WTC11 (cell line): ENCODE data around the gene DAZAP2. TPM values are rescaled to one million over a fixed set of nuclear protein-coding genes. Genes with fewer than 3 reads are reported as not detected.
"Not testable (repeated sequence)": the region's sequence is repeated elsewhere in the genome, so short reads cannot be mapped to it uniquely, and the experiment has no call there.

Experiments used
- ATAC-seq: fragments of 200-7000 bp; cut with Tn5 transposase; 2 replicates; pipeline ENCODE4 v1.10.0; 2021; ENCODE audit warnings: mild to moderate bottlenecking, moderate library complexity
- CTCF ChIA-PET: fragments of 300-600 bp; sonication (Branson Sonifier 250); formaldehyde crosslinking; loops from one replicate; lab custom pipeline; 2021; ENCODE audit warnings: antibody characterized with exemption; lab: Charles Lee
- POLR2A ChIA-PET: fragments of 350-600 bp; sonication (Branson Sonifier 250); formaldehyde crosslinking; loops from one replicate; lab custom pipeline; 2021; ENCODE audit warnings: antibody characterized with exemption; lab: Charles Lee
- DNase-seq: peaks from one replicate; pipeline ENCODE4 v3.0.0; 2021; ENCODE audit warnings: low spot score
- H3K27ac Mint-ChIP-seq: 2 replicates; pipeline ENCODE4 v1.8.0; 2021; ENCODE audit warnings: mixed read lengths
- H3K27me3 Mint-ChIP-seq: 2 replicates; pipeline ENCODE4 v1.8.0; 2021; ENCODE audit warnings: low read depth, mild to moderate bottlenecking, moderate library complexity, mixed read lengths
- H3K36me3 Mint-ChIP-seq: 2 replicates; pipeline ENCODE4 v1.8.0; 2021; ENCODE audit warnings: mixed read lengths
- H3K4me1 Mint-ChIP-seq: 2 replicates; pipeline ENCODE4 v1.8.0; 2022; ENCODE audit warnings: mixed read lengths
- H3K4me3 Mint-ChIP-seq: 2 replicates; pipeline ENCODE4 v1.8.0; 2021; ENCODE audit warnings: mild to moderate bottlenecking, moderate library complexity, mixed read lengths
- H3K9me3 Mint-ChIP-seq: 2 replicates; pipeline ENCODE4 v1.8.0; 2021; ENCODE audit warnings: mixed read lengths
- AFF4 ChIP-seq: sonication (generic); formaldehyde crosslinking; IDR thresholded peaks from 2 replicates; pipeline ENCODE4 v1.8.1; 2023; ENCODE audit warnings: mild to moderate bottlenecking, missing genetic modification reagents, borderline replicate concordance
- CTCF ChIP-seq: fragments of 200-600 bp; IDR thresholded peaks from 2 replicates; pipeline ENCODE4 v1.8.0; 2022; ENCODE audit warnings: antibody characterized with exemption
- E2F1 ChIP-seq: sonication (generic); formaldehyde crosslinking; IDR thresholded peaks from 2 replicates; pipeline ENCODE4 v1.8.0; 2022; ENCODE audit warnings: mild to moderate bottlenecking, missing genetic modification reagents
- E2F5 ChIP-seq: sonication (generic); formaldehyde crosslinking; IDR thresholded peaks from 2 replicates; pipeline ENCODE4 v1.8.1; 2022; ENCODE audit warnings: mild to moderate bottlenecking, moderate library complexity, missing genetic modification reagents
- EMX1 ChIP-seq: fragments of 250-450 bp; sonication (Bioruptor Pico); IDR thresholded peaks from 2 replicates; pipeline ENCODE4 v1.8.0; 2021; ENCODE audit warnings: mild to moderate bottlenecking
- ESRRA ChIP-seq: sonication (generic); formaldehyde crosslinking; IDR thresholded peaks from 2 replicates; pipeline ENCODE4 v1.8.1; 2022; ENCODE audit warnings: mild to moderate bottlenecking, missing genetic modification reagents, borderline replicate concordance
- GTF2I ChIP-seq: fragments of 250-450 bp; sonication (Bioruptor Pico); conservative IDR thresholded peaks from 2 replicates; pipeline ENCODE4 v1.4.0; 2021; ENCODE audit warnings: mild to moderate bottlenecking
- MXD4 ChIP-seq: fragments of 250-450 bp; sonication (Bioruptor Pico); IDR thresholded peaks from 2 replicates; pipeline ENCODE4 v1.8.0; 2021; ENCODE audit warnings: mild to moderate bottlenecking, moderate library complexity, borderline replicate concordance
- NR1H2 ChIP-seq: sonication (generic); formaldehyde crosslinking; IDR thresholded peaks from 2 replicates; pipeline ENCODE4 v1.9.0; 2021; ENCODE audit warnings: mild to moderate bottlenecking, moderate library complexity, missing genetic modification reagents
- PRDM15 ChIP-seq: sonication (generic); formaldehyde crosslinking; IDR thresholded peaks from 2 replicates; pipeline ENCODE4 v1.8.0; 2022; ENCODE audit warnings: missing genetic modification reagents
- RELA ChIP-seq: sonication (generic); formaldehyde crosslinking; IDR thresholded peaks from 2 replicates; pipeline ENCODE4 v1.8.1; 2022; ENCODE audit warnings: missing genetic modification reagents, mild to moderate bottlenecking, borderline replicate concordance
- ZNF121 ChIP-seq: sonication (generic); formaldehyde crosslinking; IDR thresholded peaks from 2 replicates; pipeline ENCODE4 v1.8.0; 2023; ENCODE audit warnings: missing genetic modification reagents
- ZNF232 ChIP-seq: sonication (generic); formaldehyde crosslinking; IDR thresholded peaks from 2 replicates; pipeline ENCODE4 v1.8.0; 2022; ENCODE audit warnings: mild to moderate bottlenecking, missing genetic modification reagents
- ZNF416 ChIP-seq: fragments of 250-450 bp; sonication (Bioruptor Pico); IDR thresholded peaks from 2 replicates; pipeline ENCODE4 v1.9.0; 2021; ENCODE audit warnings: mild to moderate bottlenecking, inconsistent platforms
- total RNA-seq: library from RNA; stranded (reverse); gene quantifications from 3 replicates; pipeline ENCODE4 v1.2.3, GENCODE V29; 2021

The DAZAP2 gene
- total RNA-seq, 1 experiment from 2014 or later: 35.8 TPM

- H3K27ac Mint-ChIP-seq, H3K4me3 Mint-ChIP-seq, H3K9me3 Mint-ChIP-seq, H3K36me3 Mint-ChIP-seq, DNase-seq, ATAC-seq, POLR2A ChIA-PET: not testable (repeated sequence)
- H3K4me1 Mint-ChIP-seq: peaks cover 14% of the 10 kb centered on the region
- CTCF ChIA-PET: interaction anchor here (0.7 kb wide), 1 partner anchor 74 kb away, joined by 3 read pairs; no protein-coding TSS in a partner anchor
- H3K27me3 Mint-ChIP-seq: peaks cover 17% of the 10 kb centered on the region
These were observed 34.2 kb downstream of the DAZAP2 start for GRCh38 chr12:51272810-51273209.

GRCh38 chr12:51275088-51275487, 36.5 kb downstream of the DAZAP2 start:
- H3K4me3 Mint-ChIP-seq: no peak overlapping the region
- 0 out of 2 replicates have a peak, but pooled peaks have one; percentile 23 for ATAC-seq
- H3K27ac Mint-ChIP-seq: no peak overlapping the region
- no peaks in the 10 kb centered on the region for H3K36me3 Mint-ChIP-seq
- H3K4me1 Mint-ChIP-seq: peaks cover 7% of the 10 kb centered on the region
- H3K27me3 Mint-ChIP-seq: peaks cover 12% of the 10 kb centered on the region
- CTCF ChIA-PET: interaction anchor here (0.7 to 3.6 kb wide), 2 partner anchors 66 to 75 kb away, joined by 4 to 14 read pairs; no protein-coding TSS in a partner anchor
- DNase-seq: no peak
- POLR2A ChIA-PET: interaction anchor here (0.7 kb wide), 1 partner anchor 44 kb away, joined by 4 read pairs; no protein-coding TSS in a partner anchor
- H3K9me3 Mint-ChIP-seq: no peaks in the 10 kb centered on the region
- TF ChIP-seq ZNF121 (CRISPR knock-in tag) (no peak), MXD4 (no peak), E2F5 (CRISPR knock-in tag) (no peak), CTCF (no peak), ZNF416 (CRISPR knock-in tag) (no peak), GTF2I (CRISPR knock-in tag) (no peak), ZNF232 (CRISPR knock-in tag) (no peak), ESRRA (CRISPR knock-in tag) (no peak)

- CTCF ChIA-PET: interaction anchor here (0.9 kb wide), 1 partner anchor 60 kb away, joined by 3 read pairs; no protein-coding TSS in a partner anchor
- Mint-ChIP-seq H3K4me1 (peaks cover 4% of the 10 kb centered on the region; the same call in 1 of the 2 replicates), H3K4me3 (no peak overlapping the region), H3K27ac (no peak overlapping the region), H3K27me3 (no peaks in the 10 kb centered on the region), H3K36me3 (no peaks in the 10 kb centered on the region), H3K9me3 (no peaks in the 10 kb centered on the region)
- TF ChIP-seq NR1H2 (CRISPR knock-in tag) (no peak), EMX1 (CRISPR knock-in tag) (no peak), AFF4 (no peak), RELA (CRISPR knock-in tag) (no peak), PRDM15 (CRISPR knock-in tag) (no peak), E2F1 (no peak)
- DNase-seq: no peak
- POLR2A ChIA-PET: no interaction called here
- ATAC-seq: no peak
These were observed 42.7 kb downstream of the DAZAP2 start for GRCh38 chr12:51281202-51281924.
